Loucy (cell line): ENCODE results near the gene CCDC83.

Experiments used
- H2AFZ ChIP-seq: fragments of 200-600 bp; sonication (generic); 2 replicates; pipeline ENCODE4 v1.6.0; 2016; ENCODE audit warnings: antibody characterized with exemption, mild to moderate bottlenecking, low read length, moderate library complexity
- H3F3A ChIP-seq: fragments of 200-600 bp; 2 replicates; pipeline ENCODE4 v1.6.0; 2016; ENCODE audit warnings: antibody characterized with exemption, low read depth, mild to moderate bottlenecking
- H3K27me3 ChIP-seq: fragments of 200-600 bp; sonication (generic); 2 replicates; pipeline ENCODE4 v1.6.1; 2014; ENCODE audit warnings: low read length, mild to moderate bottlenecking; ENCODE audit not compliant: insufficient read depth, poor library complexity, severe bottlenecking
- H3K36me3 ChIP-seq: fragments of 200-600 bp; sonication (generic); 2 replicates; pipeline ENCODE4 v1.6.1; 2016; ENCODE audit warnings: low read length; ENCODE audit not compliant: insufficient read depth
- H3K4me1 ChIP-seq: fragments of 200-600 bp; sonication (generic); 2 replicates; pipeline ENCODE4 v1.5.1; 2014; ENCODE audit warnings: low read length, mild to moderate bottlenecking; ENCODE audit not compliant: insufficient read depth, poor library complexity, severe bottlenecking
- H3K4me2 ChIP-seq: fragments of 200-600 bp; sonication (generic); 2 replicates; pipeline ENCODE4 v1.6.0; 2014; ENCODE audit warnings: antibody characterized with exemption, low read length, low read depth, mild to moderate bottlenecking; ENCODE audit not compliant: poor library complexity, severe bottlenecking
- H3K4me3 ChIP-seq: fragments of 200-600 bp; sonication (generic); 2 replicates; pipeline ENCODE4 v1.5.1; 2014; ENCODE audit warnings: low read length, mild to moderate bottlenecking, mixed read lengths; ENCODE audit not compliant: poor library complexity, severe bottlenecking
- H3K79me2 ChIP-seq: fragments of 200-600 bp; sonication (generic); 2 replicates; pipeline ENCODE4 v1.6.1; 2014; ENCODE audit warnings: low read length; ENCODE audit not compliant: insufficient read depth
- H3K9ac ChIP-seq: fragments of 200-600 bp; sonication (generic); 2 replicates; pipeline ENCODE4 v1.6.0; 2014; ENCODE audit warnings: mild to moderate bottlenecking, low read depth, low read length, moderate library complexity; ENCODE audit not compliant: poor library complexity, severe bottlenecking
- H3K9me2 ChIP-seq: fragments of 200-600 bp; sonication (generic); replicated peaks from 2 replicates; pipeline ENCODE4 v1.6.1; 2016; ENCODE audit warnings: low read depth, low read length, mixed read lengths
- H3K9me3 ChIP-seq: fragments of 200-600 bp; sonication (generic); 2 replicates; pipeline ENCODE4 v1.6.1; 2014; ENCODE audit warnings: mild to moderate bottlenecking, antibody characterized with exemption, low read length, low read depth; ENCODE audit not compliant: insufficient read depth
- H4K20me1 ChIP-seq: fragments of 200-600 bp; sonication (generic); 2 replicates; pipeline ENCODE4 v1.6.0; 2014; ENCODE audit warnings: antibody characterized with exemption, low read length, mild to moderate bottlenecking; ENCODE audit not compliant: insufficient read depth, poor library complexity, severe bottlenecking
- EZH2phosphoT487 ChIP-seq: fragments of 200-600 bp; IDR thresholded peaks from 2 replicates; pipeline ENCODE4 v1.6.1; 2018; ENCODE audit warnings: antibody characterized with exemption, mild to moderate bottlenecking, moderate library complexity, borderline replicate concordance
- TF ChIP-seq, protein P1 (sequence below): fragments of 200-600 bp; sonication (generic); conservative IDR thresholded peaks from 2 replicates; pipeline ENCODE4 v1.5.1; 2014; ENCODE audit warnings: mild to moderate bottlenecking, antibody characterized with exemption, low read length

CCDC83 gene

DNA sequence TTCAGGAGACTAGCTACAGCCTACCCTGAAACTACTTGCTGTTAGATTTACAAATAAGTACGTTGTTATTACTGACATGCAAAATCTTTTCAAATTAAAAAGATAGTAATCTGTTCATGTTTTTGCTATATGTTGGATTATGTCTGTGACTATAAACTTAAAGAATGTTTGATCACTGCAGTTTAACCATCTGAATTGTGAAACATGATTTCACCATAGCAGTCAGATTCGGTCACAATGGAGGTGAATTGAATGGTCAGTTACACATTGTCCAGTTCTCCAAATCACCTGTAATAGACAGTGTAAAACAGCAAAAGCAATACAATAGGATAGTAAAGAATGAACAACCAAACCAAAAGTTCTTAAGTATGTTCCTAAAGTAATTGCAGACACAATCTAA is 43.3 kb downstream of the CCDC83 start:
- no peaks in the 10 kb centered on the region for H3K9me2 ChIP-seq
- H3K4me1 ChIP-seq: no peaks in the 10 kb centered on the region
- no peak overlapping the region for H3K4me2 ChIP-seq
- H3K4me3 ChIP-seq: no peak overlapping the region
- H3K36me3 ChIP-seq: no peaks in the 10 kb centered on the region
- TF ChIP-seq, protein P1, sequence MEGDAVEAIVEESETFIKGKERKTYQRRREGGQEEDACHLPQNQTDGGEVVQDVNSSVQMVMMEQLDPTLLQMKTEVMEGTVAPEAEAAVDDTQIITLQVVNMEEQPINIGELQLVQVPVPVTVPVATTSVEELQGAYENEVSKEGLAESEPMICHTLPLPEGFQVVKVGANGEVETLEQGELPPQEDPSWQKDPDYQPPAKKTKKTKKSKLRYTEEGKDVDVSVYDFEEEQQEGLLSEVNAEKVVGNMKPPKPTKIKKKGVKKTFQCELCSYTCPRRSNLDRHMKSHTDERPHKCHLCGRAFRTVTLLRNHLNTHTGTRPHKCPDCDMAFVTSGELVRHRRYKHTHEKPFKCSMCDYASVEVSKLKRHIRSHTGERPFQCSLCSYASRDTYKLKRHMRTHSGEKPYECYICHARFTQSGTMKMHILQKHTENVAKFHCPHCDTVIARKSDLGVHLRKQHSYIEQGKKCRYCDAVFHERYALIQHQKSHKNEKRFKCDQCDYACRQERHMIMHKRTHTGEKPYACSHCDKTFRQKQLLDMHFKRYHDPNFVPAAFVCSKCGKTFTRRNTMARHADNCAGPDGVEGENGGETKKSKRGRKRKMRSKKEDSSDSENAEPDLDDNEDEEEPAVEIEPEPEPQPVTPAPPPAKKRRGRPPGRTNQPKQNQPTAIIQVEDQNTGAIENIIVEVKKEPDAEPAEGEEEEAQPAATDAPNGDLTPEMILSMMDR: no peak
- TF ChIP-seq EZH2phosphoT487: no peak
- H4K20me1 ChIP-seq: no peaks in the 10 kb centered on the region
- no peak overlapping the region for H2AFZ ChIP-seq
- no peaks in the 10 kb centered on the region for H3K27me3 ChIP-seq
- H3K9ac ChIP-seq: no peak overlapping the region
- no peaks in the 10 kb centered on the region for H3K79me2 ChIP-seq
- H3K9me3 ChIP-seq: no peaks in the 10 kb centered on the region
- H3F3A ChIP-seq: no peaks in the 10 kb centered on the region

DNA sequence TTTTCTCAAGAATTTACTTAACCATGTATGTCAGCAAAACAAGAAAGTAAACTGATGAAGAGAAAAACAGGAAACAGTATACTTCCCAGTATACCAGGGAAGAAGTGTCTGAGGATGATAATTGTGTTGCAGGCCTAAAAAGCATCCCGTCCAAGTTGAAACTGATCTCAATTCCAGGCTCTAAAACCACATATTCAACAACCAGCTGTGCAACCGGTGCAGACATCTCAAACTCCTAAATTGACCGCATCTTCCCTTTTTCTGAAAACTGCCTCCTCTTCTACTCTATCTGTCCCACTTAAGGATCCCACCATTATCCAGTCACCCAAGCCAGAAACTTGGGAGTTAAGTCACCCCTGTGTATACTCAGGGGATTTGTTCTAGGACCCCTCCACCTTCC is 47.2 kb downstream of the CCDC83 start:
- no peaks in the 10 kb centered on the region for H3K9me3 ChIP-seq
- no peaks in the 10 kb centered on the region for H3K36me3 ChIP-seq
- no peak overlapping the region for H2AFZ ChIP-seq
- TF ChIP-seq EZH2phosphoT487: no peak
- TF ChIP-seq, protein P1: no peak
- H3K79me2 ChIP-seq: no peaks in the 10 kb centered on the region
- no peak overlapping the region for H3K9ac ChIP-seq
- no peaks in the 10 kb centered on the region for H3F3A ChIP-seq
- H3K4me3 ChIP-seq: no peak overlapping the region
- no peaks in the 10 kb centered on the region for H3K4me1 ChIP-seq
- no peaks in the 10 kb centered on the region for H4K20me1 ChIP-seq
- H3K27me3 ChIP-seq: no peaks in the 10 kb centered on the region
- H3K4me2 ChIP-seq: no peak overlapping the region
- no peaks in the 10 kb centered on the region for H3K9me2 ChIP-seq

DNA sequence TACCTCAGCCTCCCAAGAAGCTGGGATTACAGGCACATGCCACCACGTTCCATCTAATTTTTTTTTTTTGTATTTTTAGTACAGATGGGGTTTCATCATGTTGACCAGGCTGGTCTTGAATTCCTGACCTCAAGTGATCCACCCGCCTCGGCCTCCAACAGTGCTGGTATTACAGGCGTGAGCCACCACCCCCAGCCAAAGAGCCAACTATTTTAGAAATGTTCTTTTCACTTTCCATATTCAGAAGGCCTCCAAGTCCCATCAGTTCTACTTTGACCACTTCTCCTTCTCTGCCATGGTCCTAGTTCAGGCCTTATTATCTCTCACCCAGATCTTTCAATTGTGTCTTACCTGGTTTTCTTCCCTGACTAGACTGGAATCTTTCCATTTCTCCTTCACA is 48.2 kb downstream of the CCDC83 start:
- H3F3A ChIP-seq: no peaks in the 10 kb centered on the region
- H3K4me1 ChIP-seq: no peaks in the 10 kb centered on the region
- no peaks in the 10 kb centered on the region for H4K20me1 ChIP-seq
- H3K9me3 ChIP-seq: no peaks in the 10 kb centered on the region
- H3K9ac ChIP-seq: no peak overlapping the region
- no peak overlapping the region for H3K4me2 ChIP-seq
- no peaks in the 10 kb centered on the region for H3K27me3 ChIP-seq
- H3K36me3 ChIP-seq: no peaks in the 10 kb centered on the region
- no peaks in the 10 kb centered on the region for H3K9me2 ChIP-seq
- no peak overlapping the region for H2AFZ ChIP-seq
- no peaks in the 10 kb centered on the region for H3K79me2 ChIP-seq
- no peak for TF ChIP-seq EZH2phosphoT487
- TF ChIP-seq, protein P1: no peak
- H3K4me3 ChIP-seq: no peak overlapping the region
